AG10803 (cell line): ENCODE results near the gene TEX19.

Experiments
- DNase-seq: peaks from one replicate; pipeline ENCODE4 v3.0.0; 2010; ENCODE audit warnings: low read depth
- H3K4me3 ChIP-seq: 2 replicates; pipeline ENCODE4 v1.5.1; 2011; ENCODE audit warnings: mild to moderate bottlenecking, low read length, control low read depth
- CTCF ChIP-seq: conservative IDR thresholded peaks from 2 replicates; pipeline ENCODE4 v1.5.1; 2011; ENCODE audit warnings: mild to moderate bottlenecking, low read length, control low read depth, inconsistent platforms

Gene TEX19

GRCh38 chr17:82386881-82387704 lies 28.0 kb downstream of the TEX19 start:
- no peak overlapping the region for H3K4me3 ChIP-seq
- no peak for TF ChIP-seq CTCF
- DNase-seq, result no peak

GRCh38 chr17:82387705-82388106 lies 28.7 kb downstream of the TEX19 start:
- H3K4me3 ChIP-seq, result no peak overlapping the region
- no peak for TF ChIP-seq CTCF
- no peak for DNase-seq

GRCh38 chr17:82388223-82388921 lies 29.3 kb downstream of the TEX19 start:
- TF ChIP-seq CTCF, result no peak
- DNase-seq, result no peak
- H3K4me3 ChIP-seq, result no peak overlapping the region

- no peak for DNase-seq
- TF ChIP-seq CTCF, result no peak
Measured at GRCh38 chr17:82388922-82389283, 29.9 kb downstream of the TEX19 start.

GRCh38 chr17:82389379-82389778 lies 30.3 kb downstream of the TEX19 start:
- TF ChIP-seq CTCF, result no peak
- no peak overlapping the region for H3K4me3 ChIP-seq
- no peak for DNase-seq

More at GRCh38 chr17:82388922-82389283, 29.9 kb downstream of the TEX19 start:
- no peak overlapping the region for H3K4me3 ChIP-seq

- no peak for DNase-seq
- TF ChIP-seq CTCF, result no peak
Measured at GRCh38 chr17:82390015-82390859, 31.2 kb downstream of the TEX19 start.

More at GRCh38 chr17:82390015-82390859, 31.2 kb downstream of the TEX19 start:
- H3K4me3 ChIP-seq, result no peak overlapping the region
